WI38 (cell line): ENCODE results near the gene GPRIN2.

Source experiments
- H3K4me3 ChIP-seq: 2 replicates; pipeline ENCODE4 v1.5.1; 2011; ENCODE audit warnings: low read depth, mild to moderate bottlenecking, control low read depth, low read length
- TF ChIP-seq, protein P1 (sequence below): IDR thresholded peaks from 2 replicates; pipeline ENCODE4 v1.5.1; 2012; ENCODE audit warnings: low read depth, mild to moderate bottlenecking, control low read depth, low read length

GPRIN2 gene

GRCh38 chr10:46528675-46529615, 27.5 kb downstream of the GPRIN2 start:
- TF ChIP-seq, protein P1, sequence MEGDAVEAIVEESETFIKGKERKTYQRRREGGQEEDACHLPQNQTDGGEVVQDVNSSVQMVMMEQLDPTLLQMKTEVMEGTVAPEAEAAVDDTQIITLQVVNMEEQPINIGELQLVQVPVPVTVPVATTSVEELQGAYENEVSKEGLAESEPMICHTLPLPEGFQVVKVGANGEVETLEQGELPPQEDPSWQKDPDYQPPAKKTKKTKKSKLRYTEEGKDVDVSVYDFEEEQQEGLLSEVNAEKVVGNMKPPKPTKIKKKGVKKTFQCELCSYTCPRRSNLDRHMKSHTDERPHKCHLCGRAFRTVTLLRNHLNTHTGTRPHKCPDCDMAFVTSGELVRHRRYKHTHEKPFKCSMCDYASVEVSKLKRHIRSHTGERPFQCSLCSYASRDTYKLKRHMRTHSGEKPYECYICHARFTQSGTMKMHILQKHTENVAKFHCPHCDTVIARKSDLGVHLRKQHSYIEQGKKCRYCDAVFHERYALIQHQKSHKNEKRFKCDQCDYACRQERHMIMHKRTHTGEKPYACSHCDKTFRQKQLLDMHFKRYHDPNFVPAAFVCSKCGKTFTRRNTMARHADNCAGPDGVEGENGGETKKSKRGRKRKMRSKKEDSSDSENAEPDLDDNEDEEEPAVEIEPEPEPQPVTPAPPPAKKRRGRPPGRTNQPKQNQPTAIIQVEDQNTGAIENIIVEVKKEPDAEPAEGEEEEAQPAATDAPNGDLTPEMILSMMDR = no peak
- H3K4me3 ChIP-seq = no peak overlapping the region

DNA sequence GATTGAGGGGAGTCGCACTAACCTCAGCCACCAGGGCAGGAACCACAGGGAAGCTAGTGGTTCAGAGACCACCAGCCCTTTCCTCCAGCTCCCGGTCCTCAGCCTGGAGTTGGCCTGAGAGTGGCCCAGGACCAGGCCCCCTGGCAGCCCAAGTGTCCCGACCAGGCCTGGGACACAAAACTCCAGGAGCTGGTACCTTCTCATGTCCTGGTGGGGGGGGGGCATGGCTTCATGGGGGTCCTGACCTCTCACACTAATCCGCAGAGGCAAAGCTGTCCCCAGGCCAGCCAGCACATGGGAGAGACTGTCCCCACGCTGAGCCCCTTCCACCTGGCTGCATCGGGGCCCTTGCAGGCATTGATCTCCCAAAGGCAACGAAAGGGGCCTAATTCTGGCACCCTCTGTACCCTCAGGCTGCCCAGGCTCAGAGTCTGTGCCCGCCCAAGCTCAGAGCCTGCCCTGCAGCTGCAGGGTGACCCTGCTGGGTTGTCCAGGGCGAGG, 28.2 kb downstream of the GPRIN2 start:
- H3K4me3 ChIP-seq = no peak overlapping the region

DNA sequence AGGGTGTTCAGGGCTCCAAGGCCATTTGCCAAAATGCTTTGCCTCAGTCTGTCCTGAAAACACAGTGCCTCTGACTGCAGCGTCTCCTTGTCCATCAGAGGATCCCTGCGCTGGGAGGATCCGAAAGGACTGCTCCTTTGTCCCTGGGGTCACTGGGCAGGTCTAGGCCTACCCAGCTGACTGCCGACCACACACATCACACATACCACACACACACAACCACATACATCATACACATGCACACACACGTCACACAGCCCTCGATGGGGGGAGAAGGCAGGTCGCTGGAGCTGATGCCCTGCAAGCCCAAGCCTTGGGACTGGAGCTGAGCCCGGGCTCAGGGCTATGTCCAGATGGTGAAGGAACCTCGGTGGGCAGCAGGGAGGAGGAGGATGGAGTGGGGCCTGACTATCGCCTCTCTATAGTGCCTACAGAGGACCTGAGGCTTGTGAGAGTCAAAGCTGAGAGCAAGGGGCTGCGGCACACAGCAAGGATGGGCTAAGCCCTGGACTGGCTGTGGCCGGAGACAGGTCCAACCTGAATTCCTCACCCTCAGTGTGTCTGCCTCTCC, 29.1 kb downstream of the GPRIN2 start:
- TF ChIP-seq, protein P1 = no peak
- H3K4me3 ChIP-seq = no peak overlapping the region

More for the DNA sequence above, 28.2 kb downstream of the GPRIN2 start:
- TF ChIP-seq, protein P1 = no peak

DNA sequence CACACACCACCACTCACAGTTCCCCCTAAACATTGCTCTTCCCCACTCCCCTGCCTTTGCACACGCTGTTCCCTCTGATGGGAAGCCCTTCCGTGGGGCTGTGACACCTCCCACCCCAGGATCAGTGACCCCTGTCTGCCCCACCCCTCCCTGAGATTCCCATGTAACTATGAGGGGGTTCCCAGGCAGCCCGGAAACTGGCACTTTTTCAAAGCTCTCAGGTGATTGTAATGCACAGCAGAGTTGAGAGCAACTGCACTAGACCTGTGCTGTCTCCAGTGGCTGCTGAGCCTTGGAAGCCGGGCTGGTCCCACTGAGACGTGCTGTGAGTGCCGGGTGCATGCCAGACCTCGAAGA, 29.8 kb downstream of the GPRIN2 start:
- TF ChIP-seq, protein P1 = no peak
- H3K4me3 ChIP-seq = no peak overlapping the region

- no peak overlapping the region for H3K4me3 ChIP-seq
- TF ChIP-seq, protein P1 = no peak
Observed at GRCh38 chr10:46525824-46526681, 30.4 kb downstream of the GPRIN2 start.

GRCh38 chr10:46525177-46525823, 31.2 kb downstream of the GPRIN2 start:
- no peak overlapping the region for H3K4me3 ChIP-seq
- TF ChIP-seq, protein P1 = no peak
